HEK293 (cell line): ENCODE results near the gene YPEL5.

ENCODE experiments used
- CTCF ChIA-PET: fragments of 350-600 bp; formaldehyde crosslinking; extraction: SDS; loops from one replicate; lab custom pipeline; 2021; ENCODE audit warnings: antibody characterized with exemption; lab: Yijun Ruan, JAX
- POLR2A ChIA-PET: fragments of 300-600 bp; formaldehyde crosslinking; extraction: SDS; loops from one replicate; lab custom pipeline; 2020; ENCODE audit warnings: antibody characterized with exemption, inconsistent platforms; lab: Yijun Ruan, JAX
- H3K27ac ChIP-seq: fragments of 200-500 bp; sonication (Bioruptor generic); 2 replicates; pipeline ENCODE4 v1.5.1; 2014; ENCODE audit warnings: low read depth, low read length, control low read depth, inconsistent platforms; ENCODE audit errors: extremely low read depth
- H3K36me3 ChIP-seq, 2 experiments: fragments of 200-500 bp in 1 of 2; sonication (Bioruptor generic) in 1 of 2; 1 replicate in 1 of 2; 2 replicates in 1 of 2; pipeline ENCODE4 v1.5.1; 2014 to 2017; ENCODE audit warnings: inconsistent platforms in 2 of 2, low read length in 2 of 2; ENCODE audit not compliant: control insufficient read depth in 2 of 2, insufficient read depth in 1 of 2
- H3K4me1 ChIP-seq: fragments of 200-500 bp; sonication (Bioruptor generic); 2 replicates; pipeline ENCODE4 v1.5.1; 2014; ENCODE audit warnings: mild to moderate bottlenecking, low read length, inconsistent platforms; ENCODE audit not compliant: control insufficient read depth, insufficient read depth
- H3K4me3 ChIP-seq: 2 replicates; pipeline ENCODE4 v1.5.1; 2011; ENCODE audit warnings: low read depth, mild to moderate bottlenecking, control low read depth, low read length, moderate library complexity
- H3K9me3 ChIP-seq: fragments of 200-500 bp; sonication (Bioruptor generic); 2 replicates; pipeline ENCODE4 v1.5.1; 2014; ENCODE audit warnings: low read depth, low read length, inconsistent platforms; ENCODE audit not compliant: control insufficient read depth, insufficient read depth
- BCL11A ChIP-seq: fragments of 450-650 bp; formaldehyde crosslinking; IDR thresholded peaks from 2 replicates; pipeline ENCODE4 v1.5.1; 2016; ENCODE audit warnings: low read depth, missing biosample characterization, missing genetic modification characterization
- HOXC10 ChIP-seq: sonication (generic); formaldehyde crosslinking; IDR thresholded peaks from 2 replicates; pipeline ENCODE4 v1.8.1; 2023; ENCODE audit warnings: mild to moderate bottlenecking, missing genetic modification reagents
- KLF10 ChIP-seq: fragments of 450-650 bp; IDR thresholded peaks from 2 replicates; pipeline ENCODE4 v1.5.1; 2018; ENCODE audit warnings: missing biosample characterization, mild to moderate bottlenecking, missing genetic modification characterization
- RBAK ChIP-seq: fragments of 450-650 bp; formaldehyde crosslinking; IDR thresholded peaks from 2 replicates; pipeline ENCODE4 v1.5.1; 2016; ENCODE audit warnings: missing biosample characterization, missing genetic modification characterization
- SCRT1 ChIP-seq: fragments of 450-650 bp; formaldehyde crosslinking; IDR thresholded peaks from 2 replicates; pipeline ENCODE4 v1.5.1; 2016; ENCODE audit warnings: missing biosample characterization, missing genetic modification characterization, borderline replicate concordance
- SP2 ChIP-seq: fragments of 450-650 bp; formaldehyde crosslinking; IDR thresholded peaks from 2 replicates; pipeline ENCODE4 v1.5.1; 2016; ENCODE audit warnings: missing biosample characterization, missing genetic modification characterization
- ZBTB10 ChIP-seq: fragments of 450-650 bp; formaldehyde crosslinking; IDR thresholded peaks from 2 replicates; pipeline ENCODE4 v1.5.1; 2016; ENCODE audit warnings: missing biosample characterization, missing genetic modification characterization
- ZEB2 ChIP-seq: fragments of 450-650 bp; formaldehyde crosslinking; IDR thresholded peaks from 2 replicates; pipeline ENCODE4 v1.5.1; 2016; ENCODE audit warnings: missing biosample characterization, missing genetic modification characterization
- ZNF132 ChIP-seq: fragments of 450-650 bp; formaldehyde crosslinking; IDR thresholded peaks from 2 replicates; pipeline ENCODE4 v1.5.1; 2017; ENCODE audit warnings: missing biosample characterization, missing genetic modification characterization, borderline replicate concordance
- ZNF155 ChIP-seq: fragments of 450-650 bp; formaldehyde crosslinking; IDR thresholded peaks from 2 replicates; pipeline ENCODE4 v1.5.1; 2016; ENCODE audit warnings: missing biosample characterization, missing genetic modification characterization
- ZNF157 ChIP-seq: fragments of 450-650 bp; formaldehyde crosslinking; IDR thresholded peaks from 2 replicates; pipeline ENCODE4 v1.5.1; 2016; ENCODE audit warnings: missing biosample characterization, missing genetic modification characterization
- ZNF19 ChIP-seq: fragments of 450-650 bp; formaldehyde crosslinking; IDR thresholded peaks from 2 replicates; pipeline ENCODE4; 2016; ENCODE audit warnings: missing biosample characterization, missing genetic modification characterization, low read depth
- ZNF2 ChIP-seq: fragments of 450-650 bp; formaldehyde crosslinking; IDR thresholded peaks from 2 replicates; pipeline ENCODE4 v1.5.1; 2016; ENCODE audit warnings: missing biosample characterization, missing genetic modification characterization
- ZNF23 ChIP-seq: fragments of 450-650 bp; formaldehyde crosslinking; IDR thresholded peaks from 2 replicates; pipeline ENCODE4 v1.5.1; 2016; ENCODE audit warnings: missing biosample characterization, missing genetic modification characterization, borderline replicate concordance
- ZNF248 ChIP-seq: fragments of 450-650 bp; formaldehyde crosslinking; IDR thresholded peaks from 2 replicates; pipeline ENCODE4 v1.5.1; 2017; ENCODE audit warnings: missing biosample characterization, missing genetic modification characterization
- ZNF274 ChIP-seq, 2 experiments: fragments of 200-500 bp in 1 of 2; fragments of 450-650 bp in 1 of 2; sonication (Bioruptor generic) in 1 of 2; formaldehyde crosslinking in 1 of 2; IDR thresholded peaks; 2 replicates each; pipeline versions ENCODE4 v1.5.1 to v1.6.1; 2014 to 2016; ENCODE audit warnings: borderline replicate concordance in 1 of 2, inconsistent platforms in 1 of 2, low read length in 1 of 2, missing biosample characterization in 1 of 2, missing genetic modification characterization in 1 of 2
- ZNF324 ChIP-seq: fragments of 450-650 bp; formaldehyde crosslinking; IDR thresholded peaks from 2 replicates; pipeline ENCODE4 v1.5.1; 2016; ENCODE audit warnings: missing biosample characterization, missing genetic modification characterization
- ZNF350 ChIP-seq: fragments of 450-650 bp; formaldehyde crosslinking; IDR thresholded peaks from 2 replicates; pipeline ENCODE4 v1.5.0; 2017; ENCODE audit warnings: missing biosample characterization, mild to moderate bottlenecking, missing genetic modification characterization
- ZNF416 ChIP-seq: fragments of 450-650 bp; formaldehyde crosslinking; IDR thresholded peaks from 2 replicates; pipeline ENCODE4 v1.5.1; 2016; ENCODE audit warnings: missing biosample characterization, missing genetic modification characterization
- ZNF449 ChIP-seq: fragments of 450-650 bp; formaldehyde crosslinking; IDR thresholded peaks from 2 replicates; pipeline ENCODE4 v1.5.1; 2017; ENCODE audit warnings: missing biosample characterization, mild to moderate bottlenecking, missing genetic modification characterization, moderate library complexity
- ZNF544 ChIP-seq: fragments of 450-650 bp; formaldehyde crosslinking; IDR thresholded peaks from 2 replicates; pipeline ENCODE4 v1.5.0; 2017; ENCODE audit warnings: missing biosample characterization, missing genetic modification characterization
- ZNF555 ChIP-seq: fragments of 450-650 bp; formaldehyde crosslinking; conservative IDR thresholded peaks from 2 replicates; pipeline ENCODE4 v1.5.1; 2017; ENCODE audit warnings: missing biosample characterization, mild to moderate bottlenecking, missing genetic modification characterization, inconsistent platforms
- ZNF580 ChIP-seq: fragments of 450-650 bp; formaldehyde crosslinking; IDR thresholded peaks from 2 replicates; pipeline ENCODE4 v1.5.1; 2016; ENCODE audit warnings: missing biosample characterization, missing genetic modification characterization
- ZNF645 ChIP-seq: fragments of 450-650 bp; formaldehyde crosslinking; IDR thresholded peaks from 2 replicates; pipeline ENCODE4; 2016; ENCODE audit warnings: missing biosample characterization, missing genetic modification characterization
- ZNF677 ChIP-seq: fragments of 450-650 bp; IDR thresholded peaks from 2 replicates; pipeline ENCODE4 v1.5.0; 2018; ENCODE audit warnings: missing biosample characterization, mild to moderate bottlenecking, missing genetic modification characterization, moderate library complexity
- ZNF837 ChIP-seq: fragments of 450-650 bp; formaldehyde crosslinking; IDR thresholded peaks from 2 replicates; pipeline ENCODE4 v1.5.1; 2016; ENCODE audit warnings: missing biosample characterization, missing genetic modification characterization

Gene YPEL5

GRCh38 chr2:30185178-30185577 is 38.4 kb downstream of the YPEL5 start (continued):
- TF ChIP-seq ZNF274 (IDR thresholded peaks at IDR 0.05; ENCODE audit: low read length) (no peak), ZNF274 (tag by site-specific recombination; IDR thresholded peaks at IDR 0.05; ENCODE audit: borderline replicate concordance) (no peak)

GRCh38 chr2:30188292-30188691 is 41.5 kb downstream of the YPEL5 start:
- ChIA-PET POLR2A (no interaction called here), CTCF (no interaction called here)
- Histone ChIP-seq H3K9me3 (no peaks in the 10 kb centered on the region), H3K4me1 (no peaks in the 10 kb centered on the region), H3K4me3 (no peak overlapping the region), H3K36me3 (no peaks in the 10 kb centered on the region), H3K27ac (no peak overlapping the region)
- TF ChIP-seq ZNF23 (tag by site-specific recombination), result no peak
- no peak for TF ChIP-seq ZNF544 (tag by site-specific recombination)
- TF ChIP-seq ZNF416 (tag by site-specific recombination), result no peak
- TF ChIP-seq ZNF350 (tag by site-specific recombination), result no peak
- no peak for TF ChIP-seq ZBTB10
- no peak for TF ChIP-seq HOXC10 (CRISPR knock-in tag)
- no peak for TF ChIP-seq BCL11A
- no peak for TF ChIP-seq ZNF677 (tag by site-specific recombination)
- TF ChIP-seq, all 188 proteins: peak for 0

- CTCF ChIA-PET, result interaction anchor here (1.1 to 3.7 kb wide), 3 partner anchors 18 to 521 kb away, joined by 3 to 15 read pairs (median 13); no protein-coding TSS in a partner anchor
Measured at GRCh38 chr2:30190637-30191036, 43.8 kb downstream of the YPEL5 start.

More at GRCh38 chr2:30190637-30191036, 43.8 kb downstream of the YPEL5 start:
- Histone ChIP-seq H3K27ac (no peak overlapping the region), H3K4me3 (no peak overlapping the region), H3K4me1 (no peaks in the 10 kb centered on the region), H3K9me3 (no peaks in the 10 kb centered on the region), H3K36me3 (no peaks in the 10 kb centered on the region)
- POLR2A ChIA-PET, result no interaction called here
- TF ChIP-seq ZNF324 (tag by site-specific recombination) (no peak), ZNF248 (no peak), ZEB2 (tag by site-specific recombination) (no peak), ZNF837 (no peak), ZNF449 (tag by site-specific recombination) (no peak), SP2 (tag by site-specific recombination) (no peak), KLF10 (no peak), RBAK (tag by site-specific recombination) (no peak), ZNF19 (tag by site-specific recombination) (no peak), ZNF132 (no peak), ZNF645 (tag by site-specific recombination) (no peak), SCRT1 (tag by site-specific recombination) (no peak), ZNF580 (tag by site-specific recombination) (no peak), ZNF555 (tag by site-specific recombination) (no peak), ZNF2 (tag by site-specific recombination) (no peak), ZNF157 (tag by site-specific recombination) (no peak), ZNF155 (tag by site-specific recombination) (no peak)
